ENCODE results near the gene HMGA1. TPM values are rescaled to one million over a fixed set of nuclear protein-coding genes. Genes with fewer than 3 reads are reported as not detected.
"Not testable (repeated sequence)": the region's sequence is repeated elsewhere in the genome, so short reads cannot be mapped to it uniquely, and the experiment has no call there.

HMGA1 gene
- polyA plus RNA-seq, 1 donor from 2014 or later = 31.5 TPM

DNA sequence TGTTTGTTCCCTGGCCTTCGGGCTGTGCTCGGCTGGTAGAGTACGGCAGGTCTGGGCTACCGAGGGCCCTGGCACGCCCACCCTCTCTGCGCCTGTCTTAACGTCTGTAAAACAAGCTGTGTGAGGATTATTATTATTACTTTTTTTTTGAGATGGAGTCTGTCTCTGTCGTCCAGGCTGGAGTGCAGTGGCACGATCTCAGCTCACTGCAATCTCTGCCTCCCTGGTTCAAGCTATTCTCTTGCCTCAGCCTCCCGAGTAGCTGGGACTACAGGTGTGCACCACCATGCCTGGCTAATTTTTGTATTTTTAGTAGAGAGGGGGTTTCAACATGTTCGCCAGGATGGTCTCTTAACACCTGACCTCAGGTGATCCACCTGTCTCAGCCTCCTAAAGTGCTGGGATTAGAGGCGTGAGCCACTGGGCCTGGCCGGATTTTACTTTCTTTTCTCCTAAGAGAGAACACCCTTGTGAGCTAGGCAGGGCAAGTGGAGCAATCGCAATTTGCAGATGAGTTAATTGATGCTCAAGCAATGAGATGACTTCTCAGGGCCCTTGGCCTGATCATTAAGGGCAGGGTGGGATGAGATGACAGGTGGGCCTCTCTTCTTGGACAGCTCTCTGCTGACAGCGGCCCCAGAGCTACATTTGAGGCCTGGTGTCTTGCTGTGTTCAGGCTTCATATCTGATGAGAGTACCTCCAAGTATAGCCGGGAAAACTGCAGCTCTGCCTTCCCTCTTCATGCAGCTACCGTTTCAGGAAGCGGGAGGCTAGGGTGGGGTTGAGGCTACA, 13.0 kb downstream of the HMGA1 start:
- TF ChIP-seq MXI1 (conservative IDR thresholded peaks at IDR 0.05; ENCODE audit: poor library complexity, severe bottlenecking) = no peak
- no peak for TF ChIP-seq EP300 (conservative IDR thresholded peaks at IDR 0.05; ENCODE audit: poor library complexity, severe bottlenecking)
- Histone ChIP-seq H3K79me2 (replicated peaks; ENCODE audit: insufficient read depth, low read length) (no peaks in the 10 kb centered on the region), H3K9me3 (ENCODE audit: low read length) (no peaks in the 10 kb centered on the region), H2AFZ (ENCODE audit: low read depth, low read length) (peak overlapping the region; percentile 93), H3F3A (ENCODE audit: insufficient read depth, low read length, poor library complexity, severe bottlenecking) (no peaks in the 10 kb centered on the region), H3K4me3 (ENCODE audit: low read length) (peak overlapping the region; percentile 92), H3K4me2 (ENCODE audit: low read length) (peak overlapping the region; percentile 51), H4K20me1 (ENCODE audit: insufficient read depth) (no peaks in the 10 kb centered on the region), H3K27ac (ENCODE audit: low read length) (no peak overlapping the region), H3K9ac (ENCODE audit: low read length) (peak overlapping the region; percentile 76), H3K27me3 (ENCODE audit: insufficient read depth, low read depth, low read length) (no peaks in the 10 kb centered on the region), H3K36me3 (ENCODE audit: insufficient read depth, low read length) (no peaks in the 10 kb centered on the region), H3K9me2 (ENCODE audit: insufficient read depth, low read length) (no peaks in the 10 kb centered on the region)

DNA sequence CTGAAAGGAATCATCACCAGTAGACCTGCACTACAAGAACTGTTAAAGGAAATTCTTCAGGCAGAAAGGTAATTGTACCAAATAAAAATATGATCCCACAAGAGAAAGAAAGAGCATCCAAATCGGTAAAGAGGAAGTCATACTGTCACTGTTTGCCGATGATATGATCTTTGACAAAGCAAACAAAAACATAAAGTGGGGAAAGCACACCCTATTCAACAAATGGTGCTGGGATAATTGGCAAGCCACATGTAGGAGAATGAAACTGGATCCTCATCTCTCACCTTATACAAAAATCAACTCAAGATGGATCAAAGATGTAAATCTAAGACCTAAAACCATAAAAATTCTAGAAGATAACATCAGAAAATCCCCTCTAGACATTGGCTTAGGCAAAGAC, 15.7 kb downstream of the HMGA1 start:
- H3K9ac ChIP-seq (ENCODE audit: low read length); H3K79me2 ChIP-seq (replicated peaks; ENCODE audit: insufficient read depth, low read length); H2AFZ ChIP-seq (ENCODE audit: low read depth, low read length); H3K4me3 ChIP-seq (ENCODE audit: low read length); H3K27ac ChIP-seq (ENCODE audit: low read length); H3K9me3 ChIP-seq (ENCODE audit: low read length); H3K4me2 ChIP-seq (ENCODE audit: low read length); H3K27me3 ChIP-seq (ENCODE audit: insufficient read depth, low read depth, low read length); H4K20me1 ChIP-seq (ENCODE audit: insufficient read depth); H3K36me3 ChIP-seq (ENCODE audit: insufficient read depth, low read length); H3K9me2 ChIP-seq (ENCODE audit: insufficient read depth, low read length); H3F3A ChIP-seq (ENCODE audit: insufficient read depth, low read length, poor library complexity, severe bottlenecking): not testable (repeated sequence)

DNA sequence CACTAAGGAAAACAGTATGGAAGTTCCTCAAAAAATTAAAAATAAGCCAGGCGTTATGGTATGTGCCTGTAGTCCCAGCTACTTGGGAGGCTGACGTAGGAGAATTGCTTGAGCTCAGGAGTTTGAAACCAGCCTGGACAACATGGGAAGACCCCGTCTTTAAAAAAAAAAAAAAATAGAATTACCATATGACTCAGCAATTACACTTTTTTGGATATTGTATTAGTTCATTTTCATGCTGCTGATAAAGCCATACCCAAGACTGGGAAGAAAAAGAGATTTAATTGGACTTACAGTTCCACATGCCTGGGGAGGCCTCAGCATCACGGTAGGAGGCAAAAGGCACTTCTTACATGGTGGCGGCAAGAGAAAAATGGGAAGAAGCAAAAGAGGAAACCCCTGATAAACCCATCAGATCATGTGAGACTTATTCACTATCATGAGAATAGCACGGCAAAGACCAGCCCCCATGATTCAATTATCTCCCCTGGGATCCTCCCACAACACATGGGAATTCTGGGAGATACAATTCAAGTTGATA, 22.9 kb downstream of the HMGA1 start:
- H3F3A ChIP-seq (ENCODE audit: insufficient read depth, low read length, poor library complexity, severe bottlenecking) = no peaks in the 10 kb centered on the region
- no peak for TF ChIP-seq POLR2AphosphoS5 (IDR thresholded peaks at IDR 0.05)

DNA sequence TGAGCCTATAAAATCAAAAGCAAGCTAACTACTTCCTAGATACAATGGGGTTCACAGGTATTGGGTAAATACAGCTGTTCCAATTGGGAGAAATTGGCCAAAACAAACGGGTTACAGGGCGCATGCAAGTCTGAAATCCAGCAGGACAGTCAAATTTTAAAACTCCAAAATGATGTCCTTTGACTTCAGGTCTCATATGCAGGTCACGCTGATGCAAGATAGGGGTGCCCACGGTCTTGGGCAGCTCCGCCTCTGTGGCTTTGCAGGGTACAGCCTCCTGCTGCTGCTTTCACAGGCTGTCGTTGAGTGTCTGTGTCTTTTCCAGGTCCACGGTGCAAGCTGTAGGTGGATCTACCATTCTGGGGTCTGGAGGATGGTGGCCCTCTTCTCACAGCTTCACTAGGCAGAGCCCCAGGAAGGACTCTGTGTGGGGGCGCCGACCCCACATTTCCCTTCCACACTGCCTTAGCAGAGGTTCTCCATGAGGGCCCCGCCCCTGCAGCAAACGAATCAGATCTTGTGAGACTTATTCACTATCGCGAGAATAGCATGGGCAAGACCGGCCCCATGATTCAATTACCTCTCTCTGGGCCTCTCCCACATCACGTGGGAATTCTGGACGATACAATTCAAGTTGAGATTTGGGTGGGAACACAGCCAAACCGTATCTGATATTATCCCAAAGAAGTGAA, 24.0 kb downstream of the HMGA1 start:
- no peak overlapping the region for H2AFZ ChIP-seq (ENCODE audit: low read depth, low read length)
- no peaks in the 10 kb centered on the region for H3K27me3 ChIP-seq (ENCODE audit: insufficient read depth, low read depth, low read length)
- H3K4me3 ChIP-seq (ENCODE audit: low read length) = no peak overlapping the region
- no peak overlapping the region for H3K9ac ChIP-seq (ENCODE audit: low read length)
- H3K9me2 ChIP-seq (ENCODE audit: insufficient read depth, low read length) = no peaks in the 10 kb centered on the region
- H3K27ac ChIP-seq (ENCODE audit: low read length) = no peak overlapping the region
- no peaks in the 10 kb centered on the region for H3K79me2 ChIP-seq (replicated peaks; ENCODE audit: insufficient read depth, low read length)
- no peaks in the 10 kb centered on the region for H3K9me3 ChIP-seq (ENCODE audit: low read length)
- TF ChIP-seq EP300 (conservative IDR thresholded peaks at IDR 0.05; ENCODE audit: poor library complexity, severe bottlenecking) (no peak), TAF1 (IDR thresholded peaks at IDR 0.05; ENCODE audit: low read depth) (no peak), POLR2AphosphoS5 (IDR thresholded peaks at IDR 0.05) (no peak), EZH2 (IDR thresholded peaks at IDR 0.05; ENCODE audit: borderline replicate concordance, insufficient read depth, low read length, poor library complexity, severe bottlenecking) (no peak), SMC3 (conservative IDR thresholded peaks at IDR 0.05; ENCODE audit: poor library complexity) (no peak), RAD21 (conservative IDR thresholded peaks at IDR 0.05) (no peak), MXI1 (conservative IDR thresholded peaks at IDR 0.05; ENCODE audit: poor library complexity, severe bottlenecking) (no peak)
- TF ChIP-seq, protein P1, sequence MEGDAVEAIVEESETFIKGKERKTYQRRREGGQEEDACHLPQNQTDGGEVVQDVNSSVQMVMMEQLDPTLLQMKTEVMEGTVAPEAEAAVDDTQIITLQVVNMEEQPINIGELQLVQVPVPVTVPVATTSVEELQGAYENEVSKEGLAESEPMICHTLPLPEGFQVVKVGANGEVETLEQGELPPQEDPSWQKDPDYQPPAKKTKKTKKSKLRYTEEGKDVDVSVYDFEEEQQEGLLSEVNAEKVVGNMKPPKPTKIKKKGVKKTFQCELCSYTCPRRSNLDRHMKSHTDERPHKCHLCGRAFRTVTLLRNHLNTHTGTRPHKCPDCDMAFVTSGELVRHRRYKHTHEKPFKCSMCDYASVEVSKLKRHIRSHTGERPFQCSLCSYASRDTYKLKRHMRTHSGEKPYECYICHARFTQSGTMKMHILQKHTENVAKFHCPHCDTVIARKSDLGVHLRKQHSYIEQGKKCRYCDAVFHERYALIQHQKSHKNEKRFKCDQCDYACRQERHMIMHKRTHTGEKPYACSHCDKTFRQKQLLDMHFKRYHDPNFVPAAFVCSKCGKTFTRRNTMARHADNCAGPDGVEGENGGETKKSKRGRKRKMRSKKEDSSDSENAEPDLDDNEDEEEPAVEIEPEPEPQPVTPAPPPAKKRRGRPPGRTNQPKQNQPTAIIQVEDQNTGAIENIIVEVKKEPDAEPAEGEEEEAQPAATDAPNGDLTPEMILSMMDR (IDR thresholded peaks at IDR 0.05; ENCODE audit: poor library complexity, severe bottlenecking) = no peak
- TF ChIP-seq, protein P2, sequence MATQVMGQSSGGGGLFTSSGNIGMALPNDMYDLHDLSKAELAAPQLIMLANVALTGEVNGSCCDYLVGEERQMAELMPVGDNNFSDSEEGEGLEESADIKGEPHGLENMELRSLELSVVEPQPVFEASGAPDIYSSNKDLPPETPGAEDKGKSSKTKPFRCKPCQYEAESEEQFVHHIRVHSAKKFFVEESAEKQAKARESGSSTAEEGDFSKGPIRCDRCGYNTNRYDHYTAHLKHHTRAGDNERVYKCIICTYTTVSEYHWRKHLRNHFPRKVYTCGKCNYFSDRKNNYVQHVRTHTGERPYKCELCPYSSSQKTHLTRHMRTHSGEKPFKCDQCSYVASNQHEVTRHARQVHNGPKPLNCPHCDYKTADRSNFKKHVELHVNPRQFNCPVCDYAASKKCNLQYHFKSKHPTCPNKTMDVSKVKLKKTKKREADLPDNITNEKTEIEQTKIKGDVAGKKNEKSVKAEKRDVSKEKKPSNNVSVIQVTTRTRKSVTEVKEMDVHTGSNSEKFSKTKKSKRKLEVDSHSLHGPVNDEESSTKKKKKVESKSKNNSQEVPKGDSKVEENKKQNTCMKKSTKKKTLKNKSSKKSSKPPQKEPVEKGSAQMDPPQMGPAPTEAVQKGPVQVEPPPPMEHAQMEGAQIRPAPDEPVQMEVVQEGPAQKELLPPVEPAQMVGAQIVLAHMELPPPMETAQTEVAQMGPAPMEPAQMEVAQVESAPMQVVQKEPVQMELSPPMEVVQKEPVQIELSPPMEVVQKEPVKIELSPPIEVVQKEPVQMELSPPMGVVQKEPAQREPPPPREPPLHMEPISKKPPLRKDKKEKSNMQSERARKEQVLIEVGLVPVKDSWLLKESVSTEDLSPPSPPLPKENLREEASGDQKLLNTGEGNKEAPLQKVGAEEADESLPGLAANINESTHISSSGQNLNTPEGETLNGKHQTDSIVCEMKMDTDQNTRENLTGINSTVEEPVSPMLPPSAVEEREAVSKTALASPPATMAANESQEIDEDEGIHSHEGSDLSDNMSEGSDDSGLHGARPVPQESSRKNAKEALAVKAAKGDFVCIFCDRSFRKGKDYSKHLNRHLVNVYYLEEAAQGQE (IDR thresholded peaks at IDR 0.05; ENCODE audit: borderline replicate concordance) = no peak
- no peaks in the 10 kb centered on the region for H3F3A ChIP-seq (ENCODE audit: insufficient read depth, low read length, poor library complexity, severe bottlenecking)
- H4K20me1 ChIP-seq (ENCODE audit: insufficient read depth) = no peaks in the 10 kb centered on the region
- no peak overlapping the region for H3K4me2 ChIP-seq (ENCODE audit: low read length)
- no peaks in the 10 kb centered on the region for H3K36me3 ChIP-seq (ENCODE audit: insufficient read depth, low read length)

More for the DNA sequence above, 22.9 kb downstream of the HMGA1 start:
- Histone ChIP-seq H3K36me3 (ENCODE audit: insufficient read depth, low read length) (no peaks in the 10 kb centered on the region), H3K9me2 (ENCODE audit: insufficient read depth, low read length) (no peaks in the 10 kb centered on the region), H3K4me3 (ENCODE audit: low read length) (no peak overlapping the region), H3K79me2 (replicated peaks; ENCODE audit: insufficient read depth, low read length) (no peaks in the 10 kb centered on the region), H3K4me2 (ENCODE audit: low read length) (no peak overlapping the region), H2AFZ (ENCODE audit: low read depth, low read length) (no peak overlapping the region), H3K9me3 (ENCODE audit: low read length) (no peaks in the 10 kb centered on the region), H3K9ac (ENCODE audit: low read length) (no peak overlapping the region), H3K27ac (ENCODE audit: low read length) (no peak overlapping the region), H4K20me1 (ENCODE audit: insufficient read depth) (no peaks in the 10 kb centered on the region), H3K27me3 (ENCODE audit: insufficient read depth, low read depth, low read length) (no peaks in the 10 kb centered on the region)
